ENCODE data around the gene IRGC. TPM values are rescaled to one million over a fixed set of nuclear protein-coding genes. Genes with fewer than 3 reads are reported as not detected.

Gene IRGC
- total RNA-seq, 1 experiment from 2014 or later = not detected

- H4K5ac ChIP-seq (ENCODE audit: insufficient read length, low read depth, low read length) = no peak overlapping the region
- no peaks in the 10 kb centered on the region for H3K79me1 ChIP-seq (ENCODE audit: insufficient read depth, low read depth, low read length, poor library complexity, severe bottlenecking)
- no peaks in the 10 kb centered on the region for H3K23me2 ChIP-seq (ENCODE audit: insufficient read length, low read depth, low read length, poor library complexity, severe bottlenecking)
- H3K4me2 ChIP-seq (ENCODE audit: insufficient read depth, insufficient read length, low read length) = no peak overlapping the region
- peaks cover 3% of the 10 kb centered on the region for H3K27me3 Mint-ChIP-seq (ENCODE audit: low read depth)
- H3K18ac ChIP-seq (ENCODE audit: insufficient read length, low read depth, low read length) = no peak overlapping the region
- H2BK12ac ChIP-seq (ENCODE audit: insufficient read length, low read depth, low read length) = no peak overlapping the region
- H4K91ac ChIP-seq (ENCODE audit: insufficient read length, low read depth, low read length) = no peak overlapping the region
- no peak overlapping the region for H2BK5ac ChIP-seq (ENCODE audit: insufficient read length, low read length)
- H2AK5ac ChIP-seq (ENCODE audit: insufficient read length, low read length) = no peak overlapping the region
- no peaks in the 10 kb centered on the region for H3K9me3 Mint-ChIP-seq
- no peak overlapping the region for H2BK120ac ChIP-seq (ENCODE audit: low read depth, low read length, poor library complexity, severe bottlenecking)
- H3K23ac ChIP-seq (ENCODE audit: insufficient read length, low read depth, low read length) = no peak overlapping the region
- H3K4me1 Mint-ChIP-seq = peaks cover 13 to 22% of the 10 kb centered on the region in 2 experiments
- H3K56ac ChIP-seq (ENCODE audit: insufficient read length, low read depth, low read length) = no peak overlapping the region
- H2BK15ac ChIP-seq (ENCODE audit: low read depth, low read length) = no peak overlapping the region
- no CpG with 5 or more reads among the region's 1 CpG for WGBS (ENCODE audit: extremely low coverage, insufficient read length, low lambda C conversion rate)
- no peak overlapping the region for H3K27ac ChIP-seq (ENCODE audit: insufficient read length, low read depth, low read length)
- no peak overlapping the region for H3T11ph ChIP-seq (ENCODE audit: low read length)
- H3K27ac Mint-ChIP-seq = no peak overlapping the region
- H2AFZ ChIP-seq (ENCODE audit: low read length) = no peak overlapping the region
- H3K9me3 ChIP-seq (ENCODE audit: control insufficient read depth, low read depth, low read length) = no peaks in the 10 kb centered on the region
- TF ChIP-seq CTCF (conservative IDR thresholded peaks at IDR 0.05) = no peak
- H3K4me1 ChIP-seq (ENCODE audit: insufficient read depth, low read length) = no peaks in the 10 kb centered on the region; the same call in 1 of the 2 replicates
- no peak overlapping the region for H4K8ac ChIP-seq (replicated peaks; ENCODE audit: insufficient read length, low read depth, low read length)
- no peak overlapping the region for H3K4me3 Mint-ChIP-seq
- H4K20me1 ChIP-seq (ENCODE audit: control insufficient read depth, insufficient read depth, insufficient read length) = no peaks in the 10 kb centered on the region
- no peaks in the 10 kb centered on the region for H3K36me3 Mint-ChIP-seq (ENCODE audit: insufficient read depth in 1 of 3, low read depth in 3 of 3)
- H2BK20ac ChIP-seq (ENCODE audit: low read depth, low read length, poor library complexity, severe bottlenecking) = no peak overlapping the region
- H3K4ac ChIP-seq (ENCODE audit: low read depth, low read length) = no peak overlapping the region
- no peaks in the 10 kb centered on the region for H3K27me3 ChIP-seq (ENCODE audit: insufficient read depth, low read length)
- H3K9ac ChIP-seq (ENCODE audit: extremely low read depth, insufficient read length, low read length) = no peak overlapping the region
- H3K14ac ChIP-seq (ENCODE audit: insufficient read depth, low read length) = no peak overlapping the region
- no peaks in the 10 kb centered on the region for H3K79me2 ChIP-seq (ENCODE audit: insufficient read depth, low read length)
- no peak for DNase-seq
Measured at GRCh38 chr19:43684326-43684725, 31.6 kb upstream of the IRGC start.

All from H9 (cell line).